Activated CD4-positive, alpha-beta T cell treated with anti-CD3 and anti-CD28 coated beads, Interleukin-2, amount 50 U/mL, for 4 hours (primary cell): ENCODE measurements around the gene NRXN3.
"Not testable (repeated sequence)": the region's sequence is repeated elsewhere in the genome, so short reads cannot be mapped to it uniquely, and the experiment has no call there.

Experiments used
- DNase-seq, 2 experiments: peaks; one replicate each; pipeline ENCODE4 v3.0.0-alpha.2; 2020

The NRXN3 gene

DNA sequence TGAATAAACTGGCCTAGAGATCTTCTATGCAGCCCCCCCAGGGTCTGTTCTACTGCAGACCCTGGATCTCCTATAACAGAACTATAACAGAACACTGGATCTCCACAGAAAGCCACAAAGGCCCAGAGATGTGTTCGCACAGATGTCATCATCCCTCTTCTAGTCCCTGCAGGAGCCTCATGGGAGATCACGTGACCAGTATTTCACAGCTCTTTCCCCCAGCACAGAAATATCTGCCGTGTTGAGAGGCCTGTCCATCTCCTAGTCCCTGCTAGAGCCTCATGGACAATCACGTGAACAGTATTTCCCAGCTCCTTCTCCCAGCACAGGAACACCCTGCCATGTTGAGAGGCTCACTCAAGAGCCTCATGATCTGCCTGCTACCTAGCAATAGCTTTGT is 331.7 kb downstream of the NRXN3 start:
- DNase-seq = no peak

DNA sequence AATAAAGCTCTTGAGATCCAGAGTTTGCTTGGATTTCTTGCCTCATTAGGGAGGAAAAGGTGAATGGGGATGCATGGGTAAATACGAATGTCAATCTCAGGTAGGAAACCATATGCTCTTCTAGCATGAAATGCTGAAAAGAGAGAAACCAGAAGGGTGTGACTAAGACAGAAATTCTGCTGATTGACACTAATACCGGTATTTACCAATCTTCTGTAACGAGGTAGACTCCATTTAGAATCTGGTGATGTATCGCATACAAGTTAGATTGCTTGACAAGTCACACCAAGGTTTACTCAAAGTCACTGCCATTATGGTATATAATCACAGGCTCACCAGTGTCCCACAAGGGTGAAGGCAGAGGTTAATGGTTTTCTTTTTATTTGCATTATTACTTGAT is 337.9 kb downstream of the NRXN3 start:
- no peak for DNase-seq

DNA sequence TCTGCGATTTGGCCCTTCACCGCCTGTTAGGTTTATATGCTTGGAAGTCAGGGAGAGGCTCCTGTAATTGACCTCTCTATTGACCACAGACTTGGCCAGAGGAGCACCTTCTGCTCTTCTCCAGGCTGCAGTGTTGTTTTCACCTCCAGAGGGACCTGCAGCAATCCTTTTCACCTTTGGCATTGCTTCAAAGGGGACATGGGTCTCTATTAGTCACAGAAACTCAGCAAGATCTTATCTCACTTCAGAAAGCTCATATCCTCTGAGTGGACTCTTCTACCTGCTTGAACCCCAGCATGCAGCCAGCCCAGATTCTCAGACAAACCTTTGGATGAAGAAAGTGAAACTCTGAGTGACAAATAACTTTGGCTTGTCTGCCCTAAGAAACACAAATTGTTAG is 339.3 kb downstream of the NRXN3 start:
- DNase-seq = no peak

DNA sequence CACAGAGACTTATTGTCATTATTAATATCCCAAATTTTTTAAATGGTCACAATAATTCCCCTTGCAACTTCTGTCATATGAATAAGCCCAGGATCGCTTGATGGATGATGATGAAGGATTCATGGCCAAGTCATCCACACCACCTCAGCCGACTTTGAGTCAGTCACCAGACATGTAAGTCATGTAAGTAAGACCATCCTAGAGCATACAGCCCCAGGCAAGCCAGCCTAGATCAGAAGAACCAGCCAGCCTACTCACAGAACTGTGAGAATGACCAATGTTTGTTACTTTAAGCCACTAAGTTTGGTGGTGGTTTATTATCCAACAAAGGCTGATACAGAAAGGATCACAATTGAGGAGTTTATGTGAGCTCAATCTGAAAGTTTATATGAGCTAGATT is 341.8 kb downstream of the NRXN3 start:
- DNase-seq = no peak

DNA sequence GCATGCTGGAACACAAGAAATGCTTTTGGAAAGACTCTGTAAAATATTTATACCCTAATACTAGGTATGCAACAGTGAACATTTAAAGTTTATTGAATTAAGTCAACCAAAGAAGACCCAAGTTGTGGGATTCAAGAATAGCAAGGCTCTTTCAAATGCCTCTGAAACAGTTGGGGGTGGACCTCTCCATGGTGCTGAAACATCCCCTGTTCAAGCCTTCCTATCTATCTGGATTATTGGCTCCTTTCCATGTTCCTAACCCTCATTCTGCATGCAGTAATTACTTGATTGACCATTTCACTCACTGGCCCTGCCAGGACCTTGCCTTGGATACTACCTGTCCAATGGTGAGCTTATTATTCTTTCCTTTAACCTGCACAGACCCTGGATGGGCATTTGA is 349.7 kb downstream of the NRXN3 start:
- DNase-seq = no peak

DNA sequence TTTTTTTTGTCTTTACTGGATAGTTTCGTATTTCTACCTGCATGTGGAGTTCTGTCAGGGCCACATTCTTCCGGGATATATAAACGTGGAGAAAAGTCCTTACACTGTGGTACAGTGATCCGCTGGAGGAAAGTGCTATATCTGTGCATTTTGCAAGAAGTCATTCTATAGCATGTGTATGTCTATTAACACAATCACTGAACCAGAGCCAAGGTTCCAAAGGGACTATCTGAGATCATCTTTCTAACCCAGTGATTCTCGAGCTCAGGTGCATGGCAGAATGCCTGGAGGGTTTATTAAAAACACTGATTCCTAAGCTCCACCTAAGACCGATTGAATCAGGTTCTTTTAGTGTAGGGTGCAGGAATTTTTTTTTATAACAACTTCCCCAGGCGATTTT is 354.0 kb downstream of the NRXN3 start:
- DNase-seq = no peak

DNA sequence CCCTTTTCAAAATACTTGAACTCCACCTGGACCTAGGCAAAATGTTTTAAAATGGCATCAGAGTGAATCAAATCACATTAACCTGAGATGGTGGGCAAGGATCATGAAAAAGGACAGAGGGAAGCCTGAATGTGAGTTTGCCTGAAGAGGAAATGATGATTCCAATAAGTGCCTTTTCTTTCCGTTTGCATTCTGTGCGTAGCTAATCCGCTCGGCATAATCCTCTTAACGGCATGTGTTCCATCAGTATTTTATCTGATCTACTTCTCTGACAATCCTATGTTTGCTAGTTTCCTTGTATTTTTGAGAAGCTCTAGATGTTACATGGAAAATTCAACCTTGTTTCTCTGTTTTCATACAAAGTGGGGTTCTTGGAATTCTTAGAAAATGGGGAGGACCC is 354.6 kb downstream of the NRXN3 start:
- DNase-seq = no peak

DNA sequence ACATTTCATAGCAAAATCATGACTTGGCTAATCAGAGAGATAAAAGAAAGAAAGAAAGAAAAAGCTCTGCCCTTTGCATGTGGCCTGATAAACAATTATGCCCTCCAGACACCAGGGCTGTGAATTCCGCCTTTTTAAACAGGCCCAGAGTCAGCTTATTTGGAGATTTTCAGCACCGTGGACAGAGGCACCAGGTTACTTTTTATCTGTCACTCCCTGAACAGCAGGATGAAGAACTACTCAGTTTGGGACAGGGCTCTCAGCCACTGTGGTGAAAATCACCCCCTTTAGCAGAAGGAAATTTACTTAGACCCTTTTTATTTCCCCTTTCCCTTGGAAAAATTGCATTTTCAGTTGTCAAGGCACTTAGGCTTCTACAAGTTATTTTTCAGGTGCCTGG is 359.9 kb downstream of the NRXN3 start:
- DNase-seq = no peak

DNA sequence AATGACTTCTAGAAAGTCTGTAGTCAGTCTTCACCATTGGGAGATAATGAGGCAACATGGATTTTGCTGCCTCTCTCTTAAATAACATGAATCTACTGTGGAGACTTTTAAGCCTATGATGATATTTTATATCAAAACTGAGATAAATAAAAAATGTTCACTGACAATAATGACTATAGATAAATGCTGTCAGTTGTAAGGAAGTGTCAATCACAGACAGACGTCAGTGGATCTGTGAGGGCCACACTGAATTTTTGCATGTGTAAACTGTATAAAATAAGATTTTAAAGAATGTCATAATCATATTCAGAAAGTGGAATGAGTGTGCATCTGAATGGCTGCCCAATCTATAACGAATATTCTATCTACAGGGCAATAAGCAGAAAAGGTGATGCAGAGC is 364.0 kb downstream of the NRXN3 start:
- no peak for DNase-seq

DNA sequence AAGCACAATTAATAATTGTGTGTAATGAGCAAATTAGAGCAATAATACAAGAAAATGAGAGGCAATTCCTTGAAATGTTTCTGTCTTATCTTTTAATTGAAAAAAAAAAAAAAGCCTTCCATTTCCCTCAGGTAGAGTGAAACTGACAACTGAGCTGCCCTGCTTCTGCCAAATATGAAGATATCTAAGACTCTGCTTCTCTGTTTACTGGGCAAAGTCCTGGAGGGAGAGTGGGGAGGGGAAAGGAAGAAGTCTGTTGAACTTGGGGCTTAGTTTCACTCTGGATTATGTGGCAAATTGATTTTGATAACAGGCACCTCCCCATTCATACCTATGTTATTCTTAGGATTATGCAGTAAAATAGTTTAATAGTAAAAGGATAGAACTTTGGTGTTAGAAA is 364.9 kb downstream of the NRXN3 start:
- no peak for DNase-seq

DNA sequence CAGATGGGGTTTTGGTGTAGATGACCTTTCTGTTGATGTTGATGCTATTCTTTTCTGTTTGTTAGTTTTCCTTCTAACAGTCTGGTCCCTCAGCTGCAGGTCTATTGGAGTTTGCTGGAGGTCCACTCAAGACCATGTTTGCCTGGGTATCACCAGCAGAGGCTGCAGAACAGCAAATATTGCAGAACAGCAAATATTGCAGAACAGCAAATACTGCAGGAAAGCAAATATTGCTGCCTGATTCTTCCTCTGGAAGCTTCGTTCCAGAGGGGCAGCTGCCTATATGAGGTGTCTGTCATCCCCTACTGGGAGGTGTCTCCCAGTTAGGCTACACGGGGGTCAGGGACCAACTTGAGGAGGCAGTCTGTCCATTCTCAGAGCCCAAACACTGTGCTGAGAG is 371.6 kb downstream of the NRXN3 start:
- not testable (repeated sequence) for DNase-seq

DNA sequence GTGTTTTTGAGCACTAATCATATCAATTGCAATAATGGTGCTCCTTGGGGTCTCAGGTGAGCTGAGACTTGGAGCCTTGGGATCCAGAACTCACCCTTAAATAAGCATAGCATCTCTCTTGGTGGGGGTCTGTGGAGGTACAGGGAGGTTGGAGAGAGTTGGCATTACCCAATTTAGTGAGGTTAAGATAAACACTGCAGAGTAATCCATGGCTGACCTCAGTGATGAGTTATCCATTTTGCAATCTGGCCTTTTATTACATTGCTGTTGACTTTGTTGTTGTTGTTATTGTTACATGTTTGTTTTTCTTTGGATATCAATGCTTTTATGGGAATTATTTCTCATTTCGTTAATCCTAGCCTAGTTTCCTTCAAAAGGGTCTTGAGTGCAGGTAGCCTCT is 373.3 kb downstream of the NRXN3 start:
- no peak for DNase-seq

DNA sequence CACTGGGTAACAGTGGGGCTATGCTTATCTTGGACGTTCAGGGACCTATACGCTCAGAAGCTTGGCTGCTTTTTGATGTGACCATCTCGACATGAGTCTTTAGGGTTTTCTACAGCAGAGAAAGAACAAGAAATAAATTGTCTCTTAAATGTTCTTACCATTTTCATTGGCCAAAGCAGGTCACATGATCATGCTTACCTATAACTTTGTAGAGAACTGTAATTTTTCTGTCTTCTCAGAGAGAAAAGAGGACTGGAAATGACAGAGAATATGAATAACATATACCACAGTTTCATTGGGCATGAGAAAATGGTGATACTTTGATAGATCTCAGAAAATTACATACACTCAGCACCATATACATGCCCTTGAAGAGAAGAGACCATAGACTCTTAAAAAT is 390.9 kb downstream of the NRXN3 start:
- no peak for DNase-seq

DNA sequence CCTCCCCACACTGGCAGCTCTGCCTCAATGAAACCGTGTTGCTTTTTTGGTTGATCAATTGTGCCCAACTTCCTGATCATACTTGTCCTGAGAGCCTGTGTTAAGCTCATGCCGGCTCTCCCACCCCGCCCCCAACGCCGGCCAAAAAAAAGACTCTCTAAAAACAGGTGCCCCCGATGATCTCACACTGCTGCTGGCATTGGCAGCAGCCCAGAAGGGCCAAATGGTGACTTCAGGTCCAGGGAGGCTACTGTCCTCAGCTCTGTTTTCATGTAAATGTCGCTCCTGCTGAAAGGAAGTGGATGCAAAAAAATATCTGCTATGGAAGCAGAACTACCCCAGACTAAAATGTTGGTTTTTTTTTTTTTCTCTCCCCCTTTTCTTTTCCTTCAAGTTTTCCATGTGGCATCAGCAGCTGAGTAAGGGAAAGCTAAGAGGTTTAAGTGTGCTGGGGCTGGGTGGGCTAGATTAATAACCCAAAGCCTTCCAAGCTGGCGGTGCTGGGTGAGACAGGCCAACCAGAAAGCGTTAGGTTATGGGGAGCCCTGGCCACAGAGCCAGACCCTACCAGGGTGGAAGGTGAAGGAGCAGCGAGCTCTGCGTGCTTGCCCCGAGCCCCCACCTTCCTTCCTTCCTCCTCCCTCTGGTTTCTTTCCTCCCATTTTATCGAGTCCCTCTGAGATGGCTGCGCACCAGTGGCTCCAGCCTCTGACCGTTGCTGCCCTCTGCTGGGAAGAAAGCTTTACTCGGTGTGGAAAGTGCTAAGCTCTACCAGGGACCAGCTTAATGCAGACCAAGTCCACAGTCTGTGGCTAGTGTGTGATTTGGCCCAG is 396.1 kb downstream of the NRXN3 start:
- peak; percentile 20 to 30 for DNase-seq

DNA sequence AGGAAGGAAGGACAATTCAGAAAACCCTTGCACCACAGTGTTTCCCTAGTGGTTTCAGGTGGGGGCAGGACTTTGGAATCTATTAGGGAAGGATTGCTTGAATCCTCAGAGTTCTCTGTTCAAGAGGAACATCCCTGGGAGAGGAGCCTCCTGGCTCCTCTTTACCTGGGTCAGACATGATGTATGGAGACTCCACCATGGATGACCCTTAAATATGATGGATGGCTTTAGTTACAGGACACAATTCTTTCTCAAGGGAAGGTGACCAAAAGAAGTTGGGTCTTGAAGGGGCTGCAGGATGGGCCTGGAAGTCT is 396.6 kb downstream of the NRXN3 start:
- no peak for DNase-seq

DNA sequence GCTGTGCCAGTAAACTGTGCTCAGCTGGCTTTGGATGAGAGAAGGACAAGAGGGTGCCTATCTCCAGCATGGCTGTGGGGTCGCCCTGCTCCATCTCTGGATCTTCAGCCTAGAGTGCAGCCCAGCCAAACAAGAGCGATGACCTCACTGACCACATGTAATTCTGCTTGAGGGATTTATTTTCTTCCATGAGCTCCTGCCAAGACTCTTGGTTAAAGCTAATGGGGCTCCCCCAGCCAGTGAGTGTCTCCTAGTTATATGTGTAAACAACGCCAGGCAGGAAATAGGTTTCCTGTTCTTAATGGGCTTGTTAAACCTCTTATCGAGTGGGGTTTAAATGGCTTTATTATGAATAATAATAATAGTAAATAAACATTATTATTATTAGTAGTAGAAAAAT is 397.2 kb downstream of the NRXN3 start:
- DNase-seq = no peak

DNA sequence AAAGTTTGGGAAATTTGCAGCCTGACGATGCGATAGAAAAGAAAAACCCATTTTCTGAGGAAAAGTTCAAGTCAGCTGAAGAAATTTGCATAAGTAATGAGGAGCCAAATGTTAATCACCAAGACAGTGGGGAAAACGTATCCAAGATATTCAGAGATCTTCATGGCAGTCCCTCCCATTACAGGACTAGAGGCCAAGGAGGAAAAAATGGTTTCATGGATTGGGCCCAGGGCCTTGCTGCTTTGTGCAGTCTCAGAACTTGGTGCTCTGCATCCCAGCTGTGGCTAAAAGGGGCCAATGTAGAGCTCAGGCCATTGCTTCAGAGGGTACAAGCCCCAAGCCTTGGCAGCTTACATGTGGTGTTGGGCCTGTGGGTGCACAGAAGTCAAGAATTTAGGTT is 403.6 kb downstream of the NRXN3 start:
- not testable (repeated sequence) for DNase-seq

DNA sequence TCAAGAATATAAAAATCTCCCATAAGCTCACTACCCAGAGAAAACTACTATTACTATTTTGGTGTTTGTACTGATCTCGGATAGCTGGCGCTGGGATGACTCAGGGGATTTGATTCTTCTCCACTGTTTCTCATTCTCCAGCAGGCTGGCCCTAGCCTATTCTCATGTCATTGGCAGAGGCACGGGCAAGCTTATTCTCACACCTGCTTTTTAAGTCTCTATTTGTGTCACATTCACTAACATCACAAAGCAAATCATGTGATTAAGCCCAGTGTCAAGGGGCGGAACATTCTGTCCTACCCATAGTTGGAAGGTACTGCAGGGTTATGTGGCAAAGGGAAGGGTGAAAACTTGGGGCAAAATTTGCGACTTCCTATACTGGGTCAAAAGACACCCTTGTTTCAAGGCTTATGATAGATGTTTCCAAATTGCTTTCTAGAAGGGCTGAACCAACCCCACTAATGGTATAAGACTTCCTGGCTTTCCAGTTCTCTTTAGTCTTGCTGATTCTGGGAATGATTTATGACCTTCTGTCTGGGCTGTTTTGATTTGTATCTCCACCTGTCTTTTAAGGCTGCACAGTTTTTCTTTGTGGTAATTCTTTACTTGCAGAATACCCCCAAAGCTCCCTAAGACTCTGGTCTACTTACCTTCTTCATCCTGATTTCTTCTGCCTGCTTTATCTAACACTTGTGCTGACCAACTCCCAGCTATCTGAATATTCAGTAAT is 406.4 kb downstream of the NRXN3 start:
- DNase-seq = no peak

DNA sequence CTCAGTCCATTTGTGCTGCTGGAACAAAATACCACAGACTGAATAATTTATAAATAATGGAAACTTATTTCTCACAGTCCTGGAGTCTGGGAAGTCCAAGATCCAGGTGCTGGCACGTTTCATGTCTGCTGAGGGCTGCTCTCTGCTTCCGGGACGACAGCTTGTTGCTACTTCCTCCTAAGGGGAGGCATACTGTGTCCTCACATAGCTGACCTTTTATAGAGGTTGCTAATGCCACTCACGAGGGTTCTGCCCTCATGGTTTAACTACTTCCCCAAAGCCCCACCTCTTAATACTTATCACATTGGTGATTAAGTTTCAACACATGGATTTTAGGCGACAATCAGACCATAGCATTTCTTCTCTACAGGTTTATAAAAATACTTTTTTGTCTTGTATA is 411.1 kb downstream of the NRXN3 start:
- DNase-seq = no peak

DNA sequence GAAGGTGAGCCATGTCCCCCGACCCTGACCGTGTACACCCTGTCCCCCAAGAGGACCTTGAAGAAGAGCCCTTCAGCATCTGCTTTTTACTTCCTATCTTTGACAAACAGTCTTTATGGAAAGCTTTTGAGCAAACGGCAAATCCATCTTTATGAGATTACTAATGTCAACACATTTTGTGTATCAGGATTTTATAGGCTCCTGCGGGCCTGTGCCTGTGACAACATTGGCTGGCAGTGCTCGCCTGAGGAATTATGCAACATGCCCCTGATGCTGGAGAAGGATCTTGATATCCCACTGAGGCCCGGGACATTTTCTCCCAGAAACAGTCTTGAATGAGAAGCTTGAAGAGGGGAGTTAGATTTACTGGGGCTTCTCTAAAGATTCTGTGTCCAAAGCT is 416.5 kb downstream of the NRXN3 start:
- DNase-seq = no peak

DNA sequence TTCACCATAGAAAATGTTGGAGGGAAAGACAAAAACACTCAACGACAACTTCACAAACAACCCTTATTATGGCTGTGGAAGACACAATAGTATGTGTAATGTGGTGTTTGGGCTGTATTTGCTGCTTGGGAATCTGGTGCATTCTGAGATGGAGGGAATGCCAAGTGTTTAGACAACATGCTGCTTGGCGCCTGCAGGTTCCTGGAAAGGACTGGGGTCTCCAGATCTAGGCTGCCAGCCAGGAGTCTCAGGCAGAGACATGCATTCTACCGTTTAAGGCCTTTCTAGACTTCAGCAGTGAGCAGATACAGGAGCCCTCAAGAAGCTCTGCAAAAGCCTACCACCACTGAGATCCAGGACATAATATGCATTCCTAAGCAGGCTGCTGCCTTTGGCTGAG is 418.7 kb downstream of the NRXN3 start:
- DNase-seq = no peak

DNA sequence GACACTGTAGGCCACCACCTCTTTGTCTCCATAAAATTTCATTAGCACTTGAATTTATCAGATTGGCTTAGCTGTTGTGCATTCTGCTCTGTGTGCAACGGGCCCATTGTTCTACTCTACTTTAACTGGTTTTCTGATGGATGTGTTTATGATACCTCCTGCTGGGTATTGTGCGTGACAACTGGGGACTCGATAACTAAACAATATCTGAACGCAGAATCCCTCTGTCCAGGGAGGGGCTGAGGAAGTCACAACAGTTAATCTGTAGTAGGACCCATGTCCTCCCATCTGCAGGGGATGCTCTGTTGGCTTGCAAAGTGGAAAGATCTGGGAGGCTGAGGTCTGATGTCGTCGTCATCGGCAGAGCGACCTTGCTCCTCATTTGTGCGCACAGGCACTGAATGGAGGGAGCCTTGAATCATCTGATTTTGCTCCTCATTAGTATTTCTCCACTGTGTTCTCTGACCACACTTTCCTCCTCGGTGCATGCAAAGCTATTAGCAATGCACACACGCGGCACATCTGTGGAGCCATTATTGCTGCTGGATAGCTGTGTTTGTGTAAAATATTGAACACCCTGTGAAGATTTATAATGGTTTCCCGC is 422.5 kb downstream of the NRXN3 start:
- no peak for DNase-seq

DNA sequence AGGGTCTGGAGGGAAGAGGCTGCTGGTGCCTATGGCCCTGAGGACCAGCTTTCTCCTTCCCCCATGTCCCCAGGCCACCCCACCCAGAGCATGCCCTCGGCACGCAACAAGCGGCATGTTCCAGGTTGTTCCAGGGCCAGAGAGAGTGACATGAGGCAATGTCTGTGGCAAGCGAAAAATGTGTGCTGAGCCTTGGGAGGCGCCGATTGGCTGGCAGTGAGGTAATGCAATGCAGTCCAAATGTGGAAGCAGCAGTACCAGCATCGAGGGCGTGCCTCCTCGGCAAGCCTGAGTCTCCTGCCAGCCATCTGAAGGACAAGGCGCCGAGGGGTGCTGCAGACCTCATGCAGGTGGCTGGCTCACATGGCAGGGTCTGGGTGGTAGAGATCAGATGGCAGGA is 423.8 kb downstream of the NRXN3 start:
- no peak for DNase-seq

DNA sequence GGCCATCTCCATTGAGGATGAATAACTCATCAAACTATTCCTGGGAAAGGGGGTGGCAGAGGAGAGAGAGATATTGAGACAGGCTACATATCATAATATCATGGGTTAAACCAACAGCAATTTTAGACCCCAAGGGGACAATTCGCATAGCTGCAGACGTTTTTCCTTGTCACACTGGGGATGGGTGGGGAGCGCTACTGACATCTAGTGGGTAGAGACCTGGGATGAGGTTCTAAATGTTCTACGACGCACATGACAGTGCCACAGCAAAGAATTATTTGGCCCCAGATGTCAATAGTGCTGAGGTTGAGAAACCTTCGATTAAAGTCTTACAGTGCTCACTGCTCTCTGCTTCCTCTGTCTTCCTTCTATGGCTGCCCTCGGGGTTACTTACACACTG is 425.6 kb downstream of the NRXN3 start:
- no peak for DNase-seq
